NK-92 treated with Interleukin-12 subunit alpha and Interleukin-12 subunit beta, amount 100 ng/mL, for 24 hours (cell line): ENCODE measurements around the gene NNMT.

Source experiments
- DNase-seq: peaks from one replicate; lab custom pipeline; 2025; lab: John Stamatoyannopoulos, UW

The NNMT gene

GRCh38 chr11:114263513-114264170, 32.6 kb upstream of the NNMT start:
- DNase-seq = no peak

GRCh38 chr11:114264381-114264780, 31.8 kb upstream of the NNMT start:
- no peak for DNase-seq

- no peak for DNase-seq
Measured at GRCh38 chr11:114265122-114265878, 30.9 kb upstream of the NNMT start.

GRCh38 chr11:114269498-114269897, 26.7 kb upstream of the NNMT start:
- DNase-seq = no peak

GRCh38 chr11:114270531-114271270, 25.5 kb upstream of the NNMT start:
- DNase-seq = no peak

- no peak for DNase-seq
Measured at GRCh38 chr11:114271316-114271715, 24.9 kb upstream of the NNMT start.

GRCh38 chr11:114272311-114272710, 23.9 kb upstream of the NNMT start:
- no peak for DNase-seq

- DNase-seq = no peak
Measured at GRCh38 chr11:114273071-114273470, 23.1 kb upstream of the NNMT start.

- DNase-seq = no peak
Measured at GRCh38 chr11:114273890-114274635, 22.1 kb upstream of the NNMT start.

- no peak for DNase-seq
Measured at GRCh38 chr11:114274637-114275036, 21.6 kb upstream of the NNMT start.

- DNase-seq = no peak
Measured at GRCh38 chr11:114275280-114275679, 20.9 kb upstream of the NNMT start.

- DNase-seq = no peak
Measured at GRCh38 chr11:114276077-114276476, 20.1 kb upstream of the NNMT start.

GRCh38 chr11:114277637-114278341, 18.4 kb upstream of the NNMT start:
- DNase-seq = no peak

- no peak for DNase-seq
Measured at GRCh38 chr11:114278342-114279065, 17.7 kb upstream of the NNMT start.

- DNase-seq = no peak
Measured at GRCh38 chr11:114279792-114280546, 16.2 kb upstream of the NNMT start.

GRCh38 chr11:114280696-114281095, 15.5 kb upstream of the NNMT start:
- no peak for DNase-seq

GRCh38 chr11:114281388-114281956, 14.7 kb upstream of the NNMT start:
- DNase-seq = no peak

GRCh38 chr11:114282488-114282887, 13.7 kb upstream of the NNMT start:
- no peak for DNase-seq

- no peak for DNase-seq
Measured at GRCh38 chr11:114283422-114283821, 12.8 kb upstream of the NNMT start.

GRCh38 chr11:114284021-114284420, 12.2 kb upstream of the NNMT start:
- DNase-seq = no peak
